ENCODE measurements around the gene LRRC55.

DNA sequence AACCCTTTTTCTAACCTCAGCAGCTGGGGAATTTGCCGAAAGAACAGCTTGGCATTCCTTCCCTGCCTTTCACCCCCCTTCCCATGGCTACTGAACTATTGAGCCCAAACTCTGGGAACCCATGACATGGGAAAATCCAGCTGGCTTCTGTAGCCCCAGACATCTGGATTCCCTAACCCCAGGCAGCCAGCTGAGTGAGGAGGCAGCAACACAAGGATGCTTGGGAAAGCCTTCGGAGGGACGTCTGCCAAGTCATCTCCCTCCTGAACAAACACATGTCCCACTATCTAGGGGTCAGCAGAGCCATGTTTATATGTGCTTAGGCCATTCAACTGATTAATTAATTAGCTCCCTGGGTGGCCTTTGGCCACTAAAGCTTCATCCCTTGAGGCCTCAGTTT, 21.6 kb downstream of the LRRC55 start:
- TF ChIP-seq POLR2A (IDR thresholded peaks at IDR 0.05; ENCODE audit: low read length) = no peak
- TF ChIP-seq GATA1 (IDR thresholded peaks at IDR 0.05; ENCODE audit: low read depth, low read length) = no peak

Measured in erythroblast (primary cell).